Activated CD8-positive, alpha-beta memory T cell treated with anti-CD3 and anti-CD28 coated beads, Interleukin-2, amount 50 U/mL, for 24 hours (primary cell): ENCODE data around the gene CST9.
"Not testable (repeated sequence)": the region's sequence is repeated elsewhere in the genome, so short reads cannot be mapped to it uniquely, and the experiment has no call there.

Source experiments
- DNase-seq: peaks from one replicate; pipeline ENCODE4 v3.0.0-alpha.2; 2020; ENCODE audit errors: extremely low read depth

The CST9 gene

GRCh38 chr20:23637282-23638221 is 31.8 kb upstream of the CST9 start, which contains the start of gene CST3:
TSS of gene CST3 (minus strand) at chr20:23637955. CDS start at chr20:23637862, 93 bp downstream.
- DNase-seq, result no peak

DNA sequence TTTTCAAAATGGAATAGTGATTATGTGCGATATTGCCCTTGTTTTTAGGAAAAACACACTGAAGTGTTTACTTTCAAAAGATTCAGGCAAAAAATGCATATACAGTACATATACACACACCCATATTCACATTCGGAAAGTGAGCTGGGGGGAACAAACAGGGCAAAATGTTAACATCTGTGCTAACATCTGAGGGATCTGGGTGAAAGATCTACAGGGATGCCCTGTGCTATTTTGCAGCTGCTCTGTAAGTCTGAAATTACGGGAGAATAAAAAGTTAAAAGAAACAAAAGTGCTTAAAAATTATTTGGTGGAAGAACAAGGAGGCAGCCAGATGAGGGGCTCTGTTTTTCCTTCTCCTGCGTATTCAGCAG is 31.2 kb upstream of the CST9 start:
- DNase-seq, result no peak

GRCh38 chr20:23636182-23636907 is 30.6 kb upstream of the CST9 start:
- DNase-seq, result no peak

DNA sequence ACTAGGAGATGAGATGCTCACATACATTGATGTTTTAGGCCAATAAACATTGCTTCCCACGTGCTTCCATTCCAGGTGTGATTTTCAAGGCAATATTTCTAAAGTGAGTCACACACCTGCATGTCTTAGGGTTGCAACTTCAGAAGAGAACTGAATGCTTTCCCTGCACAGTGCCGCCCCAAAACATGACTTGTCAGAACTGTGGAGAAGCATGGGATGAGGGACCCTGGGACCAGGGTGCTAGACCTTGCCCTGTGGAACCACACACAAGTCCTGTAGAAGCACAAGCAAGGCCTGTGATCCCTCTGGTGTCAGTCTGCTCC is 30.0 kb upstream of the CST9 start:
- not testable (repeated sequence) for DNase-seq

DNA sequence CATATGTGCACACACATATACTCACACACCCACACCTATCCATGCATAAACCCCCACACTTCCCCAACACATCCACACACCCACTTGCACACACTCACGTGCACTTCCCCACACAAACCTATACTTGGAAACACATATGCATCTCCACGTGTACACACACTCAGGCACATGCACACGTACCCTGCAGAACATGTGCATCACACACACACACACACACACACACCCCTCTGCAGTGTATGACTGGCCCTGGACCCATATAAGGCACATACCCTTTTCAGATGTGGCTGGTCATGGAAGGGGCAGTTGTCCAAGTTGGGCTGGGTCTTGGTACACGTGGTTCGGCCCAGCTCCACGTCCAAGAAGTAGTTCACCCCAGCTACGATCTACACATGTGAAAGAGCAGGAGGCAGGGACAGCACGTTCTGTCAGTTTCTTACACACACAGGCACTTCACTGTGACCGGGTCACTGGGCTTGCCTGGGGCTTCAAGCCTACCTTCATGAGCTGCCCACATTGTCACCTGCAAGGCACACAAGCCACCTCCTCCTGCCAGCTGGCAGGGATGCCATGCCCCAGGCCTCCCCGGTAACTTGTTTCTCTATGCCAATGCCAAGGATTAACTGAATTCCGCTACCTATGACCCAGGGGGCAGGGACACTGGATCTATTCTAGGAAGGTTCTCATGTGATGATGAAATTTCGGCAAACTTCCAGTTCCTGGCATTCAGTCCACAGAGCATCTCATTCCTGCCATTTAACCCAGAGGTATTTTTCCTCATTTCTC is 29.5 kb upstream of the CST9 start:
- DNase-seq, result no peak

GRCh38 chr20:23634044-23634801 is 28.5 kb upstream of the CST9 start:
- no peak for DNase-seq

DNA sequence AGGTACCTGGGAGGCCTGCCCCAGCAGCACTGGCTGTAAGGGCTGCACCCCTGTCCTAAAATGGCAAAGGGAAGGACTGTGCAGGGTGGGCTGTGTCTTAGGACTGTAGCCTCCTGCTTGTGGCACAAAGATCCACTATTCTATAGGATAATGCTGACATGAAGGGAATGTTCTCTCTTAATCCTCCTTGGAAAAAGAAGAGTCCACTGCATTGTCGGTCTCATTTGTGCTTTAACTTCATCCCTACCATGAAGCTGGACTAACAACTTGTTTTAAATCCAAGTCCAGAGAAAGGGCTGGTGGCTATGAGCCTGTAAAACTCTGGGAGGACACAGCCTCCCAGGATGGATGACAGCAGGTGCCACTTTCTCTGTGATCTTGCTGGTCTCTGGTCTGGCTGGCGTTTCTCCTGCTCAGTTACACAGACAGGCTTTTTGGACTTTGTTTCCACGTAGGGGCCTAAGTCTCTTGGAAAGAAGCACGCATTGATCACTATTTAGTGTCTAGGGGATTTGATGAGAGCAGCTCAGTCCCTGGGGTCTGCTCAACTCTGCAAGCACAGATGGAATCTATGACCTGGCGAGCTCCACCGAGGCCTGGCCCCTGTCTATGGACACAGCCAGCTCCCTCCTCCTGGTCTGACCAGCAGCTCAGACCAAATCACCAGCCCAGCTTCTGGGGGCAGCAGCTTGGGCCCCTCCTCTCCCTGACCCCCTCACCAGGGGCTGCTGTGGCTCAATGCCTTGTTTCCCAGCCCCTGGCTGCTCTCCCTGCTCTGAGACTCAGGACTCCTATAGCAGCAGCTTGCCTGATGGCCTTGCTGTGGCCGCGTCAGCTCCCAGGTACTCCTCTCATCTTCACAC is 27.2 kb upstream of the CST9 start:
- DNase-seq, result no peak

DNA sequence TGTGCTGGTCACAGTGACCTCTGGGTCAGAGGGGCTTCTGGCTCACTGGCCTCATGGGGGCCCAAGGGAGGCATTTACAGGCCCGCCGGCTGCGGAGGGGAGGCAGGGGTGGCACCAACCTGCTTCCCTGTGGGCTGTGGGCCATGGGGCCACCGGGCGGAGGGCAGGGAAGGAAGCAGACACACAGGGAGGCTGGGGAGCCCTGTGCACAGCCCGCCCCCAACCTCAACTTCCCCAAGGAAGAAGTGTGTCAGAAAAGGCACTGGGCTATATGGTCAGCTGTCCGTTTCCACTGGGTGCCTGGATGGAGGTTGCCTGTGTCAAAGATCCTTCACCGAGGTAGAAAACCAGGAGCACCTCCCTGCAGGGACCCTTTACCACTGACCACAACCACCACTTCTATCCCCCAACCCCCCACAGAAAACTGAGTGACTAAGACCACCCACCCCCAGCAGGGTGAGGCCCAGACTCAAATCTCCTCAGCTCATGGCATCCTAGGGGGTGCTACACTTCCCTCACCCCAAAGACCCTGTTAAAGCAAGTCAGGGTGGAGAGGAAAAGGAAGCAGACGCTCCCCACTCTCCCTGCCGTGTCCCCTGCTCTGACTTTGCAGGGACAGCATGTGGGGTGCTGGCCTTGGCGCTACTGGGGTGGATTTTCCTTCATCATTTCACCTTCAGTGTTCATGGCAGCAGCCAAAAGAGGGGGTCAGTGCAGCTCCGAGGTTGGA is 26.4 kb upstream of the CST9 start:
- no peak for DNase-seq

GRCh38 chr20:23631226-23631822 is 25.6 kb upstream of the CST9 start:
- no peak for DNase-seq

DNA sequence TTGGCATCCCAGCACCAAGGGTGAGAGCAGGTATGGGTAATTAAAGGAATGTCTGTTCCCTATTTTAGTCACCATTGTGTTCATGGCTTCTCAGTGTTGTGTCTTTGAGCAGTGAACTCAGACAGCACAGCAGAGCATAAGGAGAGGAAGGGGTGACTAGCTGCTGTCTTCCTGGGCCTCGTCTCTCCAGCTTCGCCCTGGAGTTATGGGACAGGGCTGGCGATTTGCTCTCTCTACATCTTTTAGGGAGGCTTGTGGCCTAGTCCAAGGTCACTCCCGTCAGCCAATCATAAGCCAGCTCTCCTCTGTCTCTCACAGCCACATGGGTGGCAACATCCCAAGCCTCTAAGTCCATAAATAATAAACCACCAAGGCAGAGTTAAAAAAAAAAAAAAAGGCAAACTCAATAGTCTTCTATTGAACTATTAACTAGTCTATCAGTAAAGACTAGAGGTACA is 24.7 kb upstream of the CST9 start:
- DNase-seq, result no peak

DNA sequence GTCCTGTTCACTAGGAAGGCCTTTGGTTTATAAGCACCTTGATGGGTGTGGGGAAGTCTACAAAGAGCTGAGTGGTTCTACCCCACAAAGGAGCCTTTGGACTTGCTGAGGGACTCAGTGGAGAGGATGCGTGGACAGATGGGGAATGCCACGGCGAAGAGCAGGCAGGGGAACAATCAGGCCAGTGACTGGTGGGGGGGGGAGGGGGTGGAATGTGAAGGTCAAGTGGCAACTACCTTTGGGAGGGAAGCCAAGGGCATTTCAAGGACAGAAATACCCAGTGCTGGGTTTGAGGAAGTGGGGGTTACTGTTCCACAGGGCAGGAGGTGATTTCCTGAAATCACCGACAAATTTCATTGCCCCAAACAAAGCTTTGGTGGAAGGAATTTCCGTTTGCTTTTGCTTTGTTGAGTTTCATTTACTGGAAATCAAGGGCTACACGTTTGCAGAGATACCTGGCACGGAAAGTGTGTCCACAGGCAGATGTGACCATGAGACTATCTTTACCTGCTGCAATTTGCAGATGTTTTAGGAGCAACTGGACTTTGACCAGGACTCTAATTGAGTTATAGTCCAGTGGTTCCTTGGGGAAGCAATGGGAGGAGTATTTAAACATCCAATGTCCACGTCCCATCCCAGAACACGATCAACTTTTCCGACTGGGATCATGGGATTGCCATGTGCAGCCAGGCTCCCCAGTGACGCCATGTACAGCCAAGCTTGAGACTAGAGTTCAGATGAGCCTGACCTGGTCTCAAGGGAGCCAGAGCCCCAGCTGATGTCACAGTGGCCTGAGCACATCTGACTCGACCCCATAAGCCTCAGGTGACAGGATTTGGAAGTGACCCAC is 24.1 kb upstream of the CST9 start:
- DNase-seq, result no peak

- no peak for DNase-seq
Observed at GRCh38 chr20:23629017-23629541, 23.4 kb upstream of the CST9 start.

- DNase-seq, result no peak
Observed at GRCh38 chr20:23628402-23629016, 22.8 kb upstream of the CST9 start.

- DNase-seq, result no peak
Observed at GRCh38 chr20:23627501-23627900, 21.8 kb upstream of the CST9 start.

- no peak for DNase-seq
Observed at GRCh38 chr20:23626040-23626620, 20.4 kb upstream of the CST9 start.

- no peak for DNase-seq
Observed at GRCh38 chr20:23625236-23625964, 19.7 kb upstream of the CST9 start.

GRCh38 chr20:23624324-23624691 is 18.6 kb upstream of the CST9 start:
- no peak for DNase-seq
